ENCODE data around the gene C10orf88.

The C10orf88 gene

GRCh38 chr10:122984708-122985107, 30.7 kb upstream of the C10orf88 start:
- in situ Hi-C loops (cut with HindIII; ENCODE audit: low pct_unique_long_range_greater_than_20kb, low sequenced_read_pairs) = no loop called here
- DNase-seq (ENCODE audit: low read depth in 1 of 2, low spot score in 1 of 2) = no peak
- no peak for TF ChIP-seq JUND (IDR thresholded peaks at IDR 0.05; ENCODE audit: low read depth)

GRCh38 chr10:122983898-122984297, 29.9 kb upstream of the C10orf88 start:
- TF ChIP-seq JUND (IDR thresholded peaks at IDR 0.05; ENCODE audit: low read depth) = no peak

GRCh38 chr10:122981066-122981464, 27.0 kb upstream of the C10orf88 start:
- TF ChIP-seq JUND (IDR thresholded peaks at IDR 0.05; ENCODE audit: low read depth) = no peak
- DNase-seq (ENCODE audit: low read depth in 1 of 2, low spot score in 1 of 2) = peak in 1 of 2 experiments; percentile 48
- in situ Hi-C loops (cut with HindIII; ENCODE audit: low pct_unique_long_range_greater_than_20kb, low sequenced_read_pairs) = no loop called here

More at GRCh38 chr10:122983898-122984297, 29.9 kb upstream of the C10orf88 start:
- in situ Hi-C loops (cut with HindIII; ENCODE audit: low pct_unique_long_range_greater_than_20kb, low sequenced_read_pairs) = no loop called here
- DNase-seq (ENCODE audit: low read depth in 1 of 2, low spot score in 1 of 2) = no peak

- DNase-seq (ENCODE audit: low read depth in 1 of 2, low spot score in 1 of 2) = peak; percentile 77 to 92
- no peak for TF ChIP-seq JUND (IDR thresholded peaks at IDR 0.05; ENCODE audit: low read depth)
- in situ Hi-C loops (cut with HindIII; ENCODE audit: low pct_unique_long_range_greater_than_20kb, low sequenced_read_pairs) = no loop called here
These were observed 26.4 kb upstream of the C10orf88 start, which contains the start of gene PSTK for GRCh38 chr10:122980209-122981065. TSS of gene PSTK (plus strand) at chr10:122980401. CDS start at chr10:122980480, 79 bp downstream.

- TF ChIP-seq JUND (IDR thresholded peaks at IDR 0.05; ENCODE audit: low read depth) = no peak
- in situ Hi-C loops (cut with HindIII; ENCODE audit: low pct_unique_long_range_greater_than_20kb, low sequenced_read_pairs) = no loop called here
- no peak for DNase-seq (ENCODE audit: low read depth in 1 of 2, low spot score in 1 of 2)
These were observed 20.6 kb upstream of the C10orf88 start for GRCh38 chr10:122974543-122975064.

GRCh38 chr10:122974023-122974422, 20.0 kb upstream of the C10orf88 start:
- TF ChIP-seq JUND (IDR thresholded peaks at IDR 0.05; ENCODE audit: low read depth) = no peak
- in situ Hi-C loops (cut with HindIII; ENCODE audit: low pct_unique_long_range_greater_than_20kb, low sequenced_read_pairs) = no loop called here
- no peak for DNase-seq (ENCODE audit: low read depth in 1 of 2, low spot score in 1 of 2)

- no peak for DNase-seq (ENCODE audit: low read depth in 1 of 2, low spot score in 1 of 2)
- no peak for TF ChIP-seq JUND (IDR thresholded peaks at IDR 0.05; ENCODE audit: low read depth)
- in situ Hi-C loops (cut with HindIII; ENCODE audit: low pct_unique_long_range_greater_than_20kb, low sequenced_read_pairs) = no loop called here
These were observed 14.7 kb upstream of the C10orf88 start for GRCh38 chr10:122968698-122969097.

- DNase-seq (ENCODE audit: low read depth in 1 of 2, low spot score in 1 of 2) = no peak
- no peak for TF ChIP-seq JUND (IDR thresholded peaks at IDR 0.05; ENCODE audit: low read depth)
- in situ Hi-C loops (cut with HindIII; ENCODE audit: low pct_unique_long_range_greater_than_20kb, low sequenced_read_pairs) = no loop called here
These were observed 12.9 kb upstream of the C10orf88 start for GRCh38 chr10:122966879-122967278.

GRCh38 chr10:122962405-122962804, 8.4 kb upstream of the C10orf88 start:
- TF ChIP-seq JUND (IDR thresholded peaks at IDR 0.05; ENCODE audit: low read depth) = no peak
- DNase-seq (ENCODE audit: low read depth in 1 of 2, low spot score in 1 of 2) = no peak
- in situ Hi-C loops (cut with HindIII; ENCODE audit: low pct_unique_long_range_greater_than_20kb, low sequenced_read_pairs) = no loop called here

GRCh38 chr10:122957474-122957873, 3.4 kb upstream of the C10orf88 start:
- TF ChIP-seq JUND (IDR thresholded peaks at IDR 0.05; ENCODE audit: low read depth) = no peak
- DNase-seq (ENCODE audit: low read depth in 1 of 2, low spot score in 1 of 2) = no peak
- in situ Hi-C loops (cut with HindIII; ENCODE audit: low pct_unique_long_range_greater_than_20kb, low sequenced_read_pairs) = no loop called here

- in situ Hi-C loops (cut with HindIII; ENCODE audit: low pct_unique_long_range_greater_than_20kb, low sequenced_read_pairs) = no loop called here
- TF ChIP-seq JUND (IDR thresholded peaks at IDR 0.05; ENCODE audit: low read depth) = no peak
- DNase-seq (ENCODE audit: low read depth in 1 of 2, low spot score in 1 of 2) = no peak
These were observed 1.9 kb upstream of the C10orf88 start for GRCh38 chr10:122955892-122956291.

- no peak for DNase-seq (ENCODE audit: low read depth in 1 of 2, low spot score in 1 of 2)
- no peak for TF ChIP-seq JUND (IDR thresholded peaks at IDR 0.05; ENCODE audit: low read depth)
- in situ Hi-C loops (cut with HindIII; ENCODE audit: low pct_unique_long_range_greater_than_20kb, low sequenced_read_pairs) = no loop called here
These were observed 664 bp upstream of the C10orf88 start for GRCh38 chr10:122954731-122955050.

- DNase-seq (ENCODE audit: low read depth in 1 of 2, low spot score in 1 of 2) = no peak
- in situ Hi-C loops (cut with HindIII; ENCODE audit: low pct_unique_long_range_greater_than_20kb, low sequenced_read_pairs) = no loop called here
- TF ChIP-seq JUND (IDR thresholded peaks at IDR 0.05; ENCODE audit: low read depth) = no peak
These were observed 4.7 kb downstream of the C10orf88 start for GRCh38 chr10:122949296-122949695.
